GM21360 (cell line): ENCODE data around the gene PIGT.
"Not testable (repeated sequence)": the region's sequence is repeated elsewhere in the genome, so short reads cannot be mapped to it uniquely, and the experiment has no call there.

Experiments used
- ATAC-seq: cut with Tn5 transposase; IDR thresholded peaks from one replicate; pipeline ENCODE4 v1.9.1; 2021; ENCODE audit warnings: mild to moderate bottlenecking, moderate library complexity; ENCODE audit not compliant: unreplicated experiment

The PIGT gene

GRCh38 chr20:45462711-45463509, 47.0 kb downstream of the PIGT start:
- ATAC-seq = no peak

DNA sequence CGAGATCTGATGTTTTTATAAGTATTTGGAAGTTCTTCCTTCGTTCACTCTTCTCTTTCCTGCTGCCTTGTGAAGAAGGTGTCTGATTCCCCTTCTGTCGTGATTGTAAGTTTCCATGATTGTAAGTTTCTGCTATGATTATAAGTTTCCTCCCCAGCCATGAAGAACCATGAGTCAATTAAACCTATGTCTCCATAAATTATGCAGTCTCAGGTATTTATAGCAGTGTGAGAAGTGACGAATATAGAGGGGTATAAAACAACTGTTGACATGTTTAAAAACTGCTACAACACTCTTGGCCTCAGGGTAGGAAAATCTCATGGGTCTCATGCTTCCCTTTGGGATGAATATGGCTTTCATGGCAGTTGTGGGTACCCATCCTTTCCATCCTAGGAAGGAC, 47.8 kb downstream of the PIGT start:
- ATAC-seq = no peak

DNA sequence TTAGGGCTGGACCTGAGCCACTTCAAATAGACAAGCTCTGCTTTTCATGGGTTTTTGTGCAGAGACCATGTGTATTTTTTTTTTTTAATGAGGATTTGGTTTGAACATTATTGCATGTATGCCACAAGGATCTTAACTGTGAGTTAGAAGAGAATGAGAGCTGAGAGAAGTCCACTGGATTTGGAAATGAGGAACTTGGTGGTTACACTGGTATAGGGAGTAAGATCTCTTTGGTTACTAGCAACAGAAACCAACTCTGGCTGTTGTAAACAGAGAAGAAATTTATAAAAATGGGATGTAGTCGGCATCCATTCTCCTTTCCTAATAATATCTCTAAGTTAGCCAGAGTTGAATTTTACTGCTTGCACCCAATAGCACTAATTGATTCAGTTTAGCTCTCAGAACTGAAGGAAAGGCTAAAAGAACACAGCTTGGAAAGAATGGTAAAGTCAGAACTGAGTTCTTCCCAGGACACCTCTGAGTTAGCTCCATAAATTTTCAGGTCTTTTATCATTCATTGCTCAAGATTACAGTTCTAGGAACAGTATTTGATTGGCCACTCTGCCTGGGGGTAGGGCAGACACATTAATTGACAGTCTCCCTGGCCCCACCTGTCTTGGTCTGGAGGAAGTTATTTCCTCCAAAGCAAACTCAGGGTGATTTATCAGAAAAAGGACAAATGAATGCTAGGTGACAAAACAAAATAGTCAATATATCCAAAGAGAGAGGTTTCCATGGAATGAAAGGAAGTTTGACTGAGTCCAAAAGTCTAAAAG, 49.7 kb downstream of the PIGT start:
- ATAC-seq = no peak

GRCh38 chr20:45467172-45467571, 51.2 kb downstream of the PIGT start:
- ATAC-seq = no peak

DNA sequence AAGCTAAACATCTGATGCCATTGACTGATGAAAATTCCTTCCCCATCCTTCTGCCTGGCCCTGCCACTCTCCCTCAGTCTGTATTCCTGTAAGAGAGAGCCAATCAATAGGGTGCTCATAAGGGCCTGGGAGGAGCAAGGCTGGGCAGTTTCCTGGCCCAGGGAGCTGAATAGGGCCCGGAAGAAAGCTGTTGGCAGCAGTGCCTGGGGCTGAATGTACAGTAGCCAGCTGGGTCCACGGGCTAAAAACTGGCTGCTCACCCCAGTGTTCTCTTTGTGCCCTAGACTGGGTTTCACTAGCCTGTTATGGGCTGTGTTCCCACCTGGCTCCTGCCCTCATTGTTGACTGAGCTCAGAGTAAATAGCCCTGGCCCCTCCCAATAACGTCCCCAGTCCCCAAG, 51.9 kb downstream of the PIGT start:
- no peak for ATAC-seq

DNA sequence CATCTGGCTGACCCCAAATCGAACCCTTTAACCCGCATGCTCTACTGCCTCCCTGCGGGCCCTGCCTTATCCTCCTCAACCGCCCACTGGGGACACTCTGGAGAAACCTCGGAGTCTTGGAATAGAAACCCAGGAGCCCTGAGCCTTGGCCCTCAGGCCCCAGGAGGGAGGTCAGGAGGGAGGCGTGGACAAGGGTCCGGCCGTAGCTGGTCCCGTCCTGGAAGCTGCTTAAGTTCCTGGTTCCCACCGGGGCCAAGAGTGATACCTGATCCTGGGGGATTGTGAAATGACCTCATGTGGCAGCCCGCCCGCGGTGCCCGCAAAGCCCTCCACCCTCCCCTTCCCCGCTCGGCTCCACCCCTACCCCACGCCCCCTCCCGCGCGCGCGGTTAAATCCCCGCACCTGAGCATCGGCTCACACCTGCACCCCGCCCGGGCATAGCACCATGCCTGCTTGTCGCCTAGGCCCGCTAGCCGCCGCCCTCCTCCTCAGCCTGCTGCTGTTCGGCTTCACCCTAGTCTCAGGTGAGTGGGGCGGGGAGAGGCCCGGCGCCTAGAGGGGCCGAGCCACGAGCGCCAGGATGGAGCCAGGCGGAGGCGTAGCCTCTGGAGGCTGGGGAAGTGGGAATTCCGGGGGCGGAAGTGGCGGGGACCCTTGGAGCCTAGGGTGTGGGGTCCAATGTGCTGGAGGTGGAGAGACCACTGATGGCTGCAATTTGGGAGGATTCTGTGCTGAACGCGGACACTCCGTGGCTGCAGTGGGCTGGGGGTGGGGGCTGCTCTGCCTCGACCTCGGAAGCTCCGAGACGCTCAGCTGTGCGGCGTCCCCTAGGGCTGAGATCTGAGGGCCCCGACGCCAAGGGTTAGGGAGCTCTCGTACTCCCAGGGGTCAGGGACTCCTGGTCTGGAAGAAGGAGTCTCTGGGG, 53.7 kb downstream of the PIGT start, which contains the start of gene WFDC2:
Gene WFDC2, plus strand, starts transcription at position 418 of the 926 bp plus-strand sequence. Its CDS starts 29 bp downstream, at position 447.
- ATAC-seq = no peak

DNA sequence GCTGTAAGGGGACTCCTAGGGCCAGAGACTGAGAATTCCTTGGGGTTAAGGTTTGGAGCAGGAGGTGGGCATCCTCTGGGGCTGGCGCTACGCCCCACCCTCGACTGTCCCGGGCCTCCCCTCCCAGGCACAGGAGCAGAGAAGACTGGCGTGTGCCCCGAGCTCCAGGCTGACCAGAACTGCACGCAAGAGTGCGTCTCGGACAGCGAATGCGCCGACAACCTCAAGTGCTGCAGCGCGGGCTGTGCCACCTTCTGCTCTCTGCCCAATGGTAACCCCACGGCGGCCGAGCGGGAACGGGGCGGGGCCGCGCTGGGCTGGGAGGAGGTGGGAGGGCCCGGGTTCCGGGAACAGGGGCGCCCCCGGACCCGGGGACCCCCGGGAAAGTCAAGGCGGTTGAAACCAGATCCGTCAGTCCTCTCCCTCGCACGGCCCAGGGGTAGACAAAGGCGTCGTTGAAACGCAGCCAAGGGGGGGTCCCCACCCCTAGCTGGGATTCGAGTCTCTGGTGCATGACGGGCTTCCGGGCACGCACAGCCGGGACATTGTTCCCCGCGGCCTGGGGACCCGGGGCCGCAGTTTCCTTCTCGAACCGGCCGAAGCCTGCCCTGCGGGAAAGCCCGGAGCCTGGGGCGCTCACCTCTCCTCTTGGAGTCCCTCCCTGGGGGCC, 54.5 kb downstream of the PIGT start:
- no peak for ATAC-seq

DNA sequence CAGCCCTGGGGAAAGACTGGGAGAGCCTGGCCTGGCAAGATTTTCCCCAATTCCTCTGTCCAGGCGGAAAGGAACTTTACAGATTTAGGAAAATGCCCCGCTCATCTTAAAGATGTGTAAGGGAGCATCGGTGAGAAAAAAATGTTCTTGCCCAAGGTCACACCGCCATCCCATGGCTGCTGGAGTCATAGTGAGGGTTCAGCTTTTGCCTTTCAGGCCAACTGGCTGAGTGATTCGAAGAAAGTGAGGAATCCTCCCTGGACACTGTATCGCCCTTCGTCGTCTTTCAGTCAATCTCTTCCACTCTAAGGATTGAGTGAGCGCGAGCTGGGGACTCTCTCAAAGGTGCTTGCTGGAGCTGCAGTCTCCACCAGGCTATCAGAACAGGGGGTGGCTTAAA, 55.0 kb downstream of the PIGT start:
- ATAC-seq = no peak

DNA sequence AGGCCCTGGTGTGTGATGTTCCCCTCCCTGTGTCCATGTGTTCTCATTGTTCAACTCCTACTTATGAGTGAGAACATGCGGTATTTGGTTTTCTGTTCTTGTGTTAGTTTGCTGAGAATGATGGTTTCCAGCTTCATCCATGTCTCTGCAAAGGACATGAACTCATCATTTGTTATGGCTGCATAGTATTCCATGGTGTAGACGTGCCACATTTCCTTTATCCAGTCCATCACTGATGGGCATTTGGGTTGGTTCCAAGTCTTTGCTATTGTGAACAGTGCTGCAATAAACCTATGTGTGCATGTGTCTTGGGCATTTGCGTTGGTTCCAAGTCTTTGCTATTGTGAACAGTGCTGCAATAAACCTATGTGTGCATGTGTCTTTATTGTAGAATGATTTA, 56.3 kb downstream of the PIGT start:
- ATAC-seq = not testable (repeated sequence)
